Measurements from ENCODE around the gene ITPR1. TPM values are rescaled to one million over a fixed set of nuclear protein-coding genes. Genes with fewer than 3 reads are reported as not detected.
A peak's percentile ranks its signal among the peaks of the same experiment; 100 is the strongest.

ITPR1 gene
- total RNA-seq, 4 donors from 2014 or later, result 184 to 305 (median 218) TPM

GRCh38 chr3:4493941-4494894 lies 1.1 kb downstream of the ITPR1 start:
- Histone ChIP-seq H3K36me3 (no peaks in the 10 kb centered on the region), H3K4me1 (peaks cover 0 to 63% (median 17%) of the 10 kb centered on the region in 3 donors), H3K4me3 (peak overlapping the region; percentile 63 to 90), H3K27ac (peak overlapping the region; percentile 77 to 97 (median 87)), H3K27me3 (no peaks in the 10 kb centered on the region), H3K9me3 (no peaks in the 10 kb centered on the region)
- TF ChIP-seq CTCF (IDR thresholded peaks at IDR 0.05) (no peak), POLR2AphosphoS5 (IDR thresholded peaks at IDR 0.05) (peak; percentile 9)
- 1% methylated on average over 20 to 22 of the region's 28 CpGs for WGBS, 2 donors (ENCODE audit: low coverage in 1 of 2)
- ATAC-seq, result no peak

GRCh38 chr3:4494895-4495264 lies 1.7 kb downstream of the ITPR1 start:
- H3K9me3 ChIP-seq, result no peaks in the 10 kb centered on the region
- H3K4me1 ChIP-seq, result peaks cover 0 to 63% (median 17%) of the 10 kb centered on the region in 3 donors
- TF ChIP-seq CTCF (IDR thresholded peaks at IDR 0.05) (no peak), EP300 (IDR thresholded peaks at IDR 0.05) (no peak), POLR2A (IDR thresholded peaks at IDR 0.05) (no peak), POLR2AphosphoS5 (IDR thresholded peaks at IDR 0.05) (no peak)
- no peaks in the 10 kb centered on the region for H3K27me3 ChIP-seq
- peak overlapping the region; percentile 77 to 97 (median 87) for H3K27ac ChIP-seq
- peak overlapping the region; percentile 63 to 90 for H3K4me3 ChIP-seq
- 0 to 2% methylated on average over 4 of the region's 4 CpGs for WGBS, 2 donors (ENCODE audit: low coverage in 1 of 2)
- no peak for ATAC-seq
- peaks cover 0 to 4% of the 10 kb centered on the region in 2 donors for H3K36me3 ChIP-seq

GRCh38 chr3:4495294-4496086 lies 2.3 kb downstream of the ITPR1 start:
- TF ChIP-seq CTCF (IDR thresholded peaks at IDR 0.05) (peak in 1 of 4 experiments; percentile 7), EP300 (IDR thresholded peaks at IDR 0.05) (no peak)
- H3K4me3 ChIP-seq, result peak overlapping the region; percentile 63 to 90
- H3K36me3 ChIP-seq, result peaks cover 0 to 10% of the 10 kb centered on the region in 2 donors
- no peaks in the 10 kb centered on the region for H3K9me3 ChIP-seq
- 13 to 14% methylated on average over 1 to 3 of the region's 3 CpGs for WGBS, 2 donors (ENCODE audit: low coverage in 1 of 2)
- no peaks in the 10 kb centered on the region for H3K27me3 ChIP-seq
- no peak for ATAC-seq
- H3K4me1 ChIP-seq, result peaks cover 0 to 63% (median 17%) of the 10 kb centered on the region in 3 donors
- peak overlapping the region; percentile 77 to 97 (median 87) for H3K27ac ChIP-seq

GRCh38 chr3:4496087-4496452 lies 2.9 kb downstream of the ITPR1 start:
- H3K9me3 ChIP-seq, result no peaks in the 10 kb centered on the region
- no peaks in the 10 kb centered on the region for H3K27me3 ChIP-seq
- WGBS, 2 donors (ENCODE audit: low coverage in 1 of 2), result 30 to 40% methylated on average over 3 of the region's 3 CpGs
- peak overlapping the region; percentile 63 to 90 for H3K4me3 ChIP-seq
- no peak for ATAC-seq
- TF ChIP-seq POLR2AphosphoS5 (IDR thresholded peaks at IDR 0.05) (no peak), CTCF (IDR thresholded peaks at IDR 0.05) (no peak), POLR2A (IDR thresholded peaks at IDR 0.05) (no peak), EP300 (IDR thresholded peaks at IDR 0.05) (no peak)
- peaks cover 0 to 60% (median 17%) of the 10 kb centered on the region in 3 donors for H3K4me1 ChIP-seq
- H3K27ac ChIP-seq, result peak overlapping the region in 3 of 4 donors; percentile 81 to 97 (median 93)
- H3K36me3 ChIP-seq, result peaks cover 0 to 16% of the 10 kb centered on the region in 2 donors

All from gastroesophageal sphincter (tissue), 4 donors.